HL-60 (cell line): Measurements from ENCODE around the gene ZNF609.

Source experiments
- GABPA ChIP-seq: IDR thresholded peaks from 2 replicates; pipeline ENCODE4 v1.6.1; 2012; ENCODE audit warnings: low read depth
- POLR2AphosphoS5 ChIP-seq: IDR thresholded peaks from 2 replicates; pipeline ENCODE4 v1.6.1; 2012; ENCODE audit warnings: low read depth
- TF ChIP-seq, protein P1 (sequence below): IDR thresholded peaks from one replicate; pipeline ENCODE4 v1.5.1; 2011; ENCODE audit warnings: low read length, control low read depth, inconsistent platforms; ENCODE audit not compliant: insufficient read depth
- TF ChIP-seq, protein P2 (sequence below): IDR thresholded peaks from 2 replicates; pipeline ENCODE4 v1.6.1; 2012; ENCODE audit warnings: low read depth; ENCODE audit not compliant: insufficient replicate concordance

DNA sequence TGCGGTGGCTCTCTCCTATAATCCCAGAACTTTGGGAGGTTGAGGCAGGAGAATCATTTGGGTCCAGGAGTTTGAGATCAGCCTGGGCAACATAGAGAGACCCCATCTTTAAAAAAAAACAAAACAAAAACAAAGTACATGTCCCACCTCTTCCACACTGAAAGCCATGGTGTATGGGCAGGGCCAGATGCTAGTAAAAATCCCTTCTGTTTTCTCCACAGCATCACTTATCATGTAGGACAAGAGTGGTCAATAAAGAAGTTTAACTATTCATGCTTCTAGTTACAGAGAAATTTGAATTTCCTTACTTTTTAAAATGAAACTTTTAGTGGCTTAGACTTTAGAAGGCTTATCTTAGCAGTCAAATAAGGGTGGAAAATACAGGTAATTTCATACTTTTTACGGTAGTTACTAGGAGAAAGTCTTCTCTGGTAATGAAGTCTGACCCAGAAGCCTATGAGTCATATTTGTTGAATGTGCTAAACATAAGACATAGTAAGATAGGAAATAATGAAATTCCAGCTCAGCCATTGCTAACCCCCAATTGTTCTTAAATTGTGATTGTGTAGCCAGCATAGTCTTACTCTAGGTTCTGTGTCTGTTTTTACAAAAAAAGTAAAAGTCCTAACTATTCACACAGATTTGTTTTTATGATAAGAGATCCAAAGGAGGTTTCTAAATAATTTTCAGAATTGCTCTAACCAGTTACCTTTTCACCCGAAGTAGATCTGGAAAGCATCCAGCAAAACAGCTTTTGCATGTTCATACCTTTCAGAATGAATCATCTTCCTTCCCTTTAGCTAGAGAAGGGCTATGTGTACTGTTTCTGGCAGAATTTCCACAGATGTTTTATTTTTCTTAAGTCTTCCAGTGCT, 16.4 kb upstream of the ZNF609 start:
- TF ChIP-seq, protein P1, sequence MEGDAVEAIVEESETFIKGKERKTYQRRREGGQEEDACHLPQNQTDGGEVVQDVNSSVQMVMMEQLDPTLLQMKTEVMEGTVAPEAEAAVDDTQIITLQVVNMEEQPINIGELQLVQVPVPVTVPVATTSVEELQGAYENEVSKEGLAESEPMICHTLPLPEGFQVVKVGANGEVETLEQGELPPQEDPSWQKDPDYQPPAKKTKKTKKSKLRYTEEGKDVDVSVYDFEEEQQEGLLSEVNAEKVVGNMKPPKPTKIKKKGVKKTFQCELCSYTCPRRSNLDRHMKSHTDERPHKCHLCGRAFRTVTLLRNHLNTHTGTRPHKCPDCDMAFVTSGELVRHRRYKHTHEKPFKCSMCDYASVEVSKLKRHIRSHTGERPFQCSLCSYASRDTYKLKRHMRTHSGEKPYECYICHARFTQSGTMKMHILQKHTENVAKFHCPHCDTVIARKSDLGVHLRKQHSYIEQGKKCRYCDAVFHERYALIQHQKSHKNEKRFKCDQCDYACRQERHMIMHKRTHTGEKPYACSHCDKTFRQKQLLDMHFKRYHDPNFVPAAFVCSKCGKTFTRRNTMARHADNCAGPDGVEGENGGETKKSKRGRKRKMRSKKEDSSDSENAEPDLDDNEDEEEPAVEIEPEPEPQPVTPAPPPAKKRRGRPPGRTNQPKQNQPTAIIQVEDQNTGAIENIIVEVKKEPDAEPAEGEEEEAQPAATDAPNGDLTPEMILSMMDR, result no peak
- TF ChIP-seq, protein P2, sequence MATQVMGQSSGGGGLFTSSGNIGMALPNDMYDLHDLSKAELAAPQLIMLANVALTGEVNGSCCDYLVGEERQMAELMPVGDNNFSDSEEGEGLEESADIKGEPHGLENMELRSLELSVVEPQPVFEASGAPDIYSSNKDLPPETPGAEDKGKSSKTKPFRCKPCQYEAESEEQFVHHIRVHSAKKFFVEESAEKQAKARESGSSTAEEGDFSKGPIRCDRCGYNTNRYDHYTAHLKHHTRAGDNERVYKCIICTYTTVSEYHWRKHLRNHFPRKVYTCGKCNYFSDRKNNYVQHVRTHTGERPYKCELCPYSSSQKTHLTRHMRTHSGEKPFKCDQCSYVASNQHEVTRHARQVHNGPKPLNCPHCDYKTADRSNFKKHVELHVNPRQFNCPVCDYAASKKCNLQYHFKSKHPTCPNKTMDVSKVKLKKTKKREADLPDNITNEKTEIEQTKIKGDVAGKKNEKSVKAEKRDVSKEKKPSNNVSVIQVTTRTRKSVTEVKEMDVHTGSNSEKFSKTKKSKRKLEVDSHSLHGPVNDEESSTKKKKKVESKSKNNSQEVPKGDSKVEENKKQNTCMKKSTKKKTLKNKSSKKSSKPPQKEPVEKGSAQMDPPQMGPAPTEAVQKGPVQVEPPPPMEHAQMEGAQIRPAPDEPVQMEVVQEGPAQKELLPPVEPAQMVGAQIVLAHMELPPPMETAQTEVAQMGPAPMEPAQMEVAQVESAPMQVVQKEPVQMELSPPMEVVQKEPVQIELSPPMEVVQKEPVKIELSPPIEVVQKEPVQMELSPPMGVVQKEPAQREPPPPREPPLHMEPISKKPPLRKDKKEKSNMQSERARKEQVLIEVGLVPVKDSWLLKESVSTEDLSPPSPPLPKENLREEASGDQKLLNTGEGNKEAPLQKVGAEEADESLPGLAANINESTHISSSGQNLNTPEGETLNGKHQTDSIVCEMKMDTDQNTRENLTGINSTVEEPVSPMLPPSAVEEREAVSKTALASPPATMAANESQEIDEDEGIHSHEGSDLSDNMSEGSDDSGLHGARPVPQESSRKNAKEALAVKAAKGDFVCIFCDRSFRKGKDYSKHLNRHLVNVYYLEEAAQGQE, result no peak
- TF ChIP-seq POLR2AphosphoS5 (no peak), GABPA (no peak)
